T-helper 1 cell (primary cell): ENCODE results near the gene TES.
A peak's percentile ranks its signal among the peaks of the same experiment; 100 is the strongest.

Experiments
- DNase-seq, 5 donors: peaks; one replicate each; pipeline ENCODE4 v3.0.0-alpha.2; 2012 to 2020

TES gene

GRCh38 chr7:116246357-116246756 lies 36.0 kb downstream of the TES start:
- no peak for DNase-seq

- DNase-seq: peak in 1 of 5 donors; percentile 9
Observed at GRCh38 chr7:116249969-116250553, 39.7 kb downstream of the TES start.

GRCh38 chr7:116251675-116252074 lies 41.3 kb downstream of the TES start:
- DNase-seq: no peak

- no peak for DNase-seq
Observed at GRCh38 chr7:116252249-116252648, 41.9 kb downstream of the TES start.

- no peak for DNase-seq
Observed at GRCh38 chr7:116257156-116257555, 46.8 kb downstream of the TES start.

GRCh38 chr7:116258734-116259133 lies 48.4 kb downstream of the TES start:
- DNase-seq: peak in 2 of 5 donors; percentile 14 to 33

GRCh38 chr7:116259156-116259870 lies 49.0 kb downstream of the TES start:
- no peak for DNase-seq

GRCh38 chr7:116259871-116260440 lies 49.6 kb downstream of the TES start:
- no peak for DNase-seq

- DNase-seq: no peak
Observed at GRCh38 chr7:116261904-116262303, 51.6 kb downstream of the TES start.

GRCh38 chr7:116265881-116266280 lies 55.5 kb downstream of the TES start:
- no peak for DNase-seq

GRCh38 chr7:116269466-116269865 lies 59.1 kb downstream of the TES start:
- no peak for DNase-seq

- DNase-seq: no peak
Observed at GRCh38 chr7:116271161-116271913, 61.0 kb downstream of the TES start.

- no peak for DNase-seq
Observed at GRCh38 chr7:116271963-116272886, 61.9 kb downstream of the TES start.

- no peak for DNase-seq
Observed at GRCh38 chr7:116273283-116273917, 63.1 kb downstream of the TES start.

- no peak for DNase-seq
Observed at GRCh38 chr7:116273918-116274301, 63.6 kb downstream of the TES start.

GRCh38 chr7:116277070-116277469 lies 66.7 kb downstream of the TES start:
- DNase-seq: no peak

- DNase-seq: no peak
Observed at GRCh38 chr7:116279217-116279616, 68.9 kb downstream of the TES start.

- DNase-seq: no peak
Observed at GRCh38 chr7:116280803-116281202, 70.5 kb downstream of the TES start.

- no peak for DNase-seq
Observed at GRCh38 chr7:116283595-116284204, 73.4 kb downstream of the TES start.

- DNase-seq: no peak
Observed at GRCh38 chr7:116284390-116284789, 74.1 kb downstream of the TES start.

GRCh38 chr7:116285252-116285651 lies 74.9 kb downstream of the TES start:
- DNase-seq: no peak

GRCh38 chr7:116290740-116291139 lies 80.4 kb downstream of the TES start:
- DNase-seq: no peak
